OCI-LY7 (cell line): ENCODE results near the gene TNIK. TPM values are rescaled to one million over a fixed set of nuclear protein-coding genes. Genes with fewer than 3 reads are reported as not detected.

Experiments
- BruUV-seq: library from RNA; stranded (reverse); fragments of 400-500 nt; replicated peaks from 2 replicates; lab custom pipeline; 2021; lab: Mats Ljungman, UMichigan
- CTCF ChIA-PET: fragments of 300-600 bp; sonication (Branson Sonifier 250); formaldehyde crosslinking; loops from one replicate; lab custom pipeline; 2022; ENCODE audit warnings: antibody characterized with exemption; ENCODE audit not compliant: unreplicated experiment; lab: Charles Lee
- POLR2A ChIA-PET: fragments of 300-600 bp; sonication (Branson Sonifier 250); formaldehyde crosslinking; loops from one replicate; lab custom pipeline; 2022; ENCODE audit warnings: antibody characterized with exemption; lab: Charles Lee
- DNase-seq: peaks from one replicate; pipeline ENCODE4 v3.0.0-alpha.2; 2015; ENCODE audit warnings: low spot score
- H2AFZ ChIP-seq: fragments of 200-600 bp; sonication (generic), shearing (Covaris generic); 2 replicates; pipeline ENCODE4 v1.6.1; 2014; ENCODE audit warnings: mild to moderate bottlenecking, antibody characterized with exemption, low read length, moderate library complexity
- H3K27ac ChIP-seq: fragments of 200-600 bp; sonication (generic); 2 replicates; pipeline ENCODE4 v1.5.1; 2014; ENCODE audit warnings: mixed run types, low read depth, mild to moderate bottlenecking, moderate library complexity, low read length, inconsistent platforms; ENCODE audit not compliant: poor library complexity, severe bottlenecking
- H3K36me3 ChIP-seq: fragments of 200-600 bp; sonication (generic); 2 replicates; pipeline ENCODE4 v1.6.1; 2014; ENCODE audit warnings: mild to moderate bottlenecking, antibody characterized with exemption, low read length, moderate library complexity, mixed read lengths; ENCODE audit not compliant: insufficient read depth
- H3K4me1 ChIP-seq: fragments of 200-600 bp; sonication (generic); 2 replicates; pipeline ENCODE4 v1.5.1; 2014; ENCODE audit warnings: mild to moderate bottlenecking, low read length; ENCODE audit not compliant: insufficient read depth, poor library complexity, severe bottlenecking
- H3K4me2 ChIP-seq: fragments of 200-600 bp; sonication (generic); 2 replicates; pipeline ENCODE4 v1.6.1; 2014; ENCODE audit warnings: mild to moderate bottlenecking, low read length
- H3K4me3 ChIP-seq: fragments of 200-600 bp; sonication (generic); 2 replicates; pipeline ENCODE4 v1.5.1; 2014; ENCODE audit warnings: mild to moderate bottlenecking, low read depth, low read length; ENCODE audit not compliant: poor library complexity, severe bottlenecking
- H3K79me2 ChIP-seq: fragments of 200-600 bp; sonication (generic); 2 replicates; pipeline ENCODE4 v1.6.1; 2016; ENCODE audit warnings: low read depth, mild to moderate bottlenecking, low read length, moderate library complexity, mixed read lengths; ENCODE audit not compliant: insufficient read depth
- H3K9me2 ChIP-seq: fragments of 200-600 bp; sonication (generic); 2 replicates; pipeline ENCODE4 v1.6.1; 2016; ENCODE audit warnings: mild to moderate bottlenecking, low read length, mixed read lengths; ENCODE audit not compliant: insufficient read depth
- H3K9me3 ChIP-seq: fragments of 200-600 bp; sonication (generic); 2 replicates; pipeline ENCODE4 v1.6.1; 2014; ENCODE audit warnings: mild to moderate bottlenecking, mixed run types, low read length, mixed read lengths
- H4K20me1 ChIP-seq: fragments of 200-600 bp; sonication (generic); 2 replicates; pipeline ENCODE4 v1.6.1; 2014; ENCODE audit warnings: mild to moderate bottlenecking, antibody characterized with exemption, low read length, moderate library complexity, mixed read lengths; ENCODE audit not compliant: insufficient read depth
- CTCF ChIP-seq: fragments of 200-600 bp; sonication (generic); conservative IDR thresholded peaks from 2 replicates; pipeline ENCODE4 v1.5.1; 2014; ENCODE audit warnings: mild to moderate bottlenecking, antibody characterized with exemption, low read length, moderate library complexity, mixed read lengths
- EZH2phosphoT487 ChIP-seq: fragments of 200-600 bp; sonication (generic); IDR thresholded peaks from 2 replicates; pipeline ENCODE4 v1.6.1; 2018; ENCODE audit warnings: low read depth, borderline replicate concordance, mild to moderate bottlenecking, mixed run types, antibody characterized with exemption, low read length, moderate library complexity, mixed read lengths
- intact Hi-C: fragments of 100-400 bp; cut with micrococcal nuclease; formaldehyde crosslinking; loops from one replicate; pipeline ENCODE4 v1.10.0; 2022; ENCODE audit not compliant: unreplicated experiment
- total RNA-seq, 2 experiments: library from RNA; depleted of rRNA in 1 of 2; stranded (reverse); fragments of >200 nt in 1 of 2; shearing (Covaris generic) in 1 of 2; gene quantifications; 2 replicates each; pipeline ENCODE4 v1.2.3, GENCODE V29; 2014 to 2022

TNIK gene
- total RNA-seq, 2 experiments from 2014 or later, result not detected

- DNase-seq, result no peak
- BruUV-seq, result no TSS peak
- POLR2A ChIA-PET, result interaction anchor here (0.6 to 1.4 kb wide), 4 partner anchors 9 to 19 kb away, joined by 3 to 4 read pairs (median 4); no protein-coding TSS in a partner anchor
- no peaks in the 10 kb centered on the region for H3K4me1 ChIP-seq
- no peak for TF ChIP-seq EZH2phosphoT487
- no peak for TF ChIP-seq CTCF
- no peaks in the 10 kb centered on the region for H3K79me2 ChIP-seq
- CTCF ChIA-PET, result no interaction called here
- no peak overlapping the region for H3K4me2 ChIP-seq
- no peaks in the 10 kb centered on the region for H3K9me3 ChIP-seq
- no peak overlapping the region for H2AFZ ChIP-seq
- intact Hi-C loops, result no loop called here
- no peaks in the 10 kb centered on the region for H3K36me3 ChIP-seq
- H3K27ac ChIP-seq, result no peak overlapping the region
- no peak overlapping the region for H3K4me3 ChIP-seq
- no peaks in the 10 kb centered on the region for H4K20me1 ChIP-seq
- H3K9me2 ChIP-seq, result no peaks in the 10 kb centered on the region
These were observed 97.6 kb downstream of the TNIK start for GRCh38 chr3:171362575-171362974.

- H3K4me1 ChIP-seq, result no peaks in the 10 kb centered on the region
- no peak overlapping the region for H3K4me3 ChIP-seq
- BruUV-seq, result no TSS peak
- H3K4me2 ChIP-seq, result no peak overlapping the region
- no peaks in the 10 kb centered on the region for H3K79me2 ChIP-seq
- H3K9me2 ChIP-seq, result no peaks in the 10 kb centered on the region
- TF ChIP-seq EZH2phosphoT487 (no peak), CTCF (no peak)
- H2AFZ ChIP-seq, result no peak overlapping the region
- H3K36me3 ChIP-seq, result no peaks in the 10 kb centered on the region
- no peak overlapping the region for H3K27ac ChIP-seq
- DNase-seq, result no peak
- POLR2A ChIA-PET, result interaction anchor here (0.6 to 0.7 kb wide), 2 partner anchors 8 to 21 kb away, joined by 3 read pairs; no protein-coding TSS in a partner anchor
- H4K20me1 ChIP-seq, result no peaks in the 10 kb centered on the region
- H3K9me3 ChIP-seq, result no peaks in the 10 kb centered on the region
- intact Hi-C loops, result no loop called here
- CTCF ChIA-PET, result no interaction called here
These were observed 101.4 kb downstream of the TNIK start for GRCh38 chr3:171358881-171359198.

- POLR2A ChIA-PET, result interaction anchor here (0.7 kb wide), 1 partner anchor 8 kb away, joined by 3 read pairs; no protein-coding TSS in a partner anchor
- no peak overlapping the region for H3K4me2 ChIP-seq
- H4K20me1 ChIP-seq, result no peaks in the 10 kb centered on the region
- TF ChIP-seq CTCF, result no peak
- TF ChIP-seq EZH2phosphoT487, result no peak
- CTCF ChIA-PET, result no interaction called here
- intact Hi-C loops, result no loop called here
- H3K79me2 ChIP-seq, result no peaks in the 10 kb centered on the region
- H3K9me2 ChIP-seq, result no peaks in the 10 kb centered on the region
- no peaks in the 10 kb centered on the region for H3K9me3 ChIP-seq
- no TSS peak for BruUV-seq
- no peaks in the 10 kb centered on the region for H3K4me1 ChIP-seq
- no peak overlapping the region for H3K4me3 ChIP-seq
- DNase-seq, result no peak
- H3K27ac ChIP-seq, result no peak overlapping the region
- no peaks in the 10 kb centered on the region for H3K36me3 ChIP-seq
- H2AFZ ChIP-seq, result no peak overlapping the region
These were observed 101.9 kb downstream of the TNIK start for GRCh38 chr3:171358181-171358880.
